GM19099 (cell line): ENCODE data around the gene LAT.

Experiments
- POLR2A ChIP-seq: IDR thresholded peaks from 3 replicates; pipeline ENCODE4 v1.6.1; 2011; ENCODE audit warnings: low read depth; ENCODE audit not compliant: insufficient read length; ENCODE audit errors: extremely low read depth

Gene LAT

GRCh38 chr16:29023279-29024277, 38.7 kb downstream of the LAT start:
- TF ChIP-seq POLR2A = no peak

- TF ChIP-seq POLR2A = no peak
Observed at GRCh38 chr16:29024278-29024677, 39.4 kb downstream of the LAT start.

GRCh38 chr16:29025218-29025617, 40.4 kb downstream of the LAT start:
- no peak for TF ChIP-seq POLR2A

GRCh38 chr16:29025735-29026134, 40.9 kb downstream of the LAT start:
- no peak for TF ChIP-seq POLR2A

GRCh38 chr16:29028457-29029167, 43.8 kb downstream of the LAT start:
- no peak for TF ChIP-seq POLR2A

- no peak for TF ChIP-seq POLR2A
Observed at GRCh38 chr16:29029168-29029994, 44.5 kb downstream of the LAT start.

GRCh38 chr16:29030086-29030840, 45.4 kb downstream of the LAT start:
- TF ChIP-seq POLR2A = no peak
